Naive thymus-derived CD8-positive, alpha-beta T cell (primary cell): ENCODE results near the gene PPP2R2B. TPM values are rescaled to one million over a fixed set of nuclear protein-coding genes. Genes with fewer than 3 reads are reported as not detected.

ENCODE experiments used
- ATAC-seq, 2 donors: fragments of 150-1000 bp; cut with Tn5 transposase in 1 of 2; sonication (Bioruptor Pico), chemical (Tn5 transposase) in 1 of 2; 1 replicate in 1 of 2; 2 replicates in 1 of 2; pipeline ENCODE4 v1.10.0; 2021; ENCODE audit warnings: mild to moderate bottlenecking in 2 of 2, moderate library complexity in 2 of 2
- POLR2A ChIA-PET: fragments of 350-600 bp; sonication (Branson Sonifier 250); formaldehyde crosslinking; loops from one replicate; lab custom pipeline; 2021; ENCODE audit warnings: antibody characterized with exemption; lab: Charles Lee
- DNase-seq, 10 donors: peaks; one replicate each; pipeline versions ENCODE4 v3.0.0 to v3.0.0-alpha.2; 2020 to 2022
- H3K27ac Mint-ChIP-seq, 10 donors: one replicate each; pipeline ENCODE4 v1.8.0; 2020 to 2022; ENCODE audit warnings: mild to moderate bottlenecking in 10 of 10, mixed read lengths in 10 of 10, moderate library complexity in 4 of 10, inconsistent platforms in 1 of 10
- H3K27me3 Mint-ChIP-seq, 5 donors: one replicate each; pipeline ENCODE4 v1.8.0; 2021 to 2022; ENCODE audit warnings: mixed read lengths in 5 of 5
- H3K36me3 Mint-ChIP-seq, 3 donors: one replicate each; pipeline ENCODE4 v1.8.0; 2020 to 2022; ENCODE audit warnings: mixed read lengths in 3 of 3, mild to moderate bottlenecking in 2 of 3, inconsistent platforms in 1 of 3
- H3K4me1 Mint-ChIP-seq, 4 donors: one replicate each; pipeline ENCODE4 v1.8.0; 2021 to 2022; ENCODE audit warnings: mixed read lengths in 4 of 4
- H3K4me3 Mint-ChIP-seq, 10 donors: one replicate each; pipeline ENCODE4 v1.8.0; 2020 to 2022; ENCODE audit warnings: mild to moderate bottlenecking in 10 of 10, mixed read lengths in 10 of 10, moderate library complexity in 6 of 10, inconsistent platforms in 1 of 10
- H3K9me3 Mint-ChIP-seq, 9 donors: one replicate each; pipeline ENCODE4 v1.8.0; 2020 to 2022; ENCODE audit warnings: mixed read lengths in 9 of 9, mild to moderate bottlenecking in 3 of 9, inconsistent platforms in 1 of 9, moderate library complexity in 1 of 9
- polyA plus RNA-seq, 3 donors: library from polyadenylated mRNA; unstranded; fragments of 300-500 nt; fragmentation: Illumina TruSeq; gene quantifications; one replicate each; pipeline ENCODE4 v1.2.3, GENCODE V29; 2021
- total RNA-seq, 8 experiments: library from RNA in 2 of 8; stranded (reverse) in 2 of 8; gene quantifications; one replicate each; pipeline ENCODE4 v1.2.3 and lab custom pipeline; 2021 to 2026

PPP2R2B gene
- total and polyA plus RNA-seq, 5 experiments from 2014 or later = 0.57 to 17.9 (median 0.77) TPM

DNA sequence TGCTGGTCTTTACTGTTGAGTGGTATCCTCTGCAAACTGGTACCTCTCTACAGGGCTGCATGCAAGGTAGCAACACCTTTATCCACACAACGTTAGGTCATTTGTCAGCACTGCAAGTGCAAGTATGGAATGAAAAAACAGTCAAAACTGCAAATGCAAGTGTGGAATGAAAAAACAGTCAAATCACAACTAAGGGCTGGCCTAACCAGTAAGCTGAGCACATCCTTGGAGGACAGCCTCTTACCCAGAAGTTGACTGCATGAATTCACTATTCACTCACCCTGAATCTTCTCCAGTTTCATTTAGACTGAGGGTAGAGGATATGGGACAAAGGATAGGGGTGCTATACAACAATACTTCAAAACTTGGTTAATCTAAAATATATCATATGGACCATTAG is 158.4 kb downstream of the PPP2R2B start:
- no peak for ATAC-seq
- no peak for DNase-seq
- Mint-ChIP-seq H3K4me3 (no peak overlapping the region), H3K4me1 (peaks cover 0 to 2% (median 0%) of the 10 kb centered on the region in 4 donors), H3K9me3 (peaks cover 0 to 9% (median 0%) of the 10 kb centered on the region in 9 donors), H3K27me3 (no peaks in the 10 kb centered on the region), H3K36me3 (no peaks in the 10 kb centered on the region), H3K27ac (no peak overlapping the region)
- POLR2A ChIA-PET = no interaction called here

DNA sequence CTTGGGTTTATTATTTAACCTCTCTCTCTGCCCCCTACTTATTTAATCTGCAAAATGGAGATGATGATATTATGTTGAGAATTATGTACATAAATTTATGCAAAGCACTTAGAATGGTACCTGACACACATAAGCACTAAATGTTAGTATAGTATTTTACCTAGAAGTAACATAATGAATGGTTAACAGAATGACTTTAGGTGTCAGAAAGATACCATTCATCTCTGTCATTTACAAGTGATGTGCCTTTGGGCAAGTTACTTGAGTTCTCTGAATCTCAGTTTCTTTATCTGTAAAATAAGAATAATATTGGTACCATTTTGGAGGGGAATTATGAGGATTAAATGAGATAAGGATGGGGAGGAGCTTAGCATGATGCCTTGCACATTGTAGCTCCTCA is 159.4 kb downstream of the PPP2R2B start:
- H3K4me1 Mint-ChIP-seq = peaks cover 0 to 2% (median 0%) of the 10 kb centered on the region in 4 donors
- H3K9me3 Mint-ChIP-seq = peaks cover 0 to 9% (median 0%) of the 10 kb centered on the region in 9 donors
- H3K36me3 Mint-ChIP-seq = no peaks in the 10 kb centered on the region
- no peaks in the 10 kb centered on the region for H3K27me3 Mint-ChIP-seq
- ATAC-seq (no peak), DNase-seq (no peak)
- POLR2A ChIA-PET = no interaction called here
- no peak overlapping the region for H3K4me3 Mint-ChIP-seq
- no peak overlapping the region for H3K27ac Mint-ChIP-seq

DNA sequence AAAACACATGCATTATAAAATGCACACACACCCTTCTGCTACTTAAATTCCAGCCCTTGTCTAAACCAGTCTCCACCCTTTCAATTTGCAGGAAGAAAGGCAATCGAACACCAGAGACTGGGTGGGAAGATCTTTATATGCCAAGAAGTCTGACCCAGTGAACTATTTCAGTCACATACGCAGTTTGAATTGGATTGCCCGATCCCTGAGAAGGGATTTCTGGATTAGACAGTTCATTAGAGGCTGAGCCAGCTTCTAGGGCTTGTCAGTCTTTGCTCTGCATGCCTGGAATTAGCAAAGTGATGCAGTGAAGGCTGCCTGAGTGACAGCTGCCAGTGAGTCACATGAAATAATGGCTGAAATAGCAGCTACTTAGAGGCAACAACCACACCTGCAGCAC is 159.9 kb downstream of the PPP2R2B start:
- ATAC-seq (no peak), DNase-seq (no peak)
- Mint-ChIP-seq H3K4me1 (peaks cover 0 to 2% (median 0%) of the 10 kb centered on the region in 4 donors), H3K27ac (no peak overlapping the region), H3K27me3 (no peaks in the 10 kb centered on the region), H3K4me3 (no peak overlapping the region), H3K9me3 (peaks cover 0 to 4% (median 0%) of the 10 kb centered on the region in 9 donors), H3K36me3 (no peaks in the 10 kb centered on the region)
- POLR2A ChIA-PET = no interaction called here

DNA sequence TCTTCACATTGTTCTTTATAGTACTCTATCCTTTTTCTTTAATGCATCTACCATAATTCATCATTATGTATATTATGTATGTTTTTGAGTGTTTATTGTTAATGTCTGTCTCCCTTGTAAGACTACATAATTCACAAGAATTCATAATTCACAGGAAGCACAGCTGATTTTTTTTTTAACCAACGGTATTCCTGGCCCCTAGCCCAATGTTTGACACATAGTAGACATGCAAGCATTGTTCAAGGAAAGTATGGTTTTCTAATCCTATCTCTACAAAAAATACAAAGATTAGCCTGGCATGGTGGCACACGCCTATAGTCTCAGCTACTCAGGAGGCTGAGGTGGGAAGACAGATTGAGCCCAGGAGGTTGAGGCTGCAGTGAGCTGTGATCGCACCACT is 160.6 kb downstream of the PPP2R2B start:
- Mint-ChIP-seq H3K9me3 (no peaks in the 10 kb centered on the region), H3K4me1 (peaks cover 0 to 2% (median 0%) of the 10 kb centered on the region in 4 donors), H3K36me3 (no peaks in the 10 kb centered on the region), H3K4me3 (no peak overlapping the region), H3K27ac (no peak overlapping the region), H3K27me3 (no peaks in the 10 kb centered on the region)
- no peak for DNase-seq
- POLR2A ChIA-PET = no interaction called here
- no peak for ATAC-seq

DNA sequence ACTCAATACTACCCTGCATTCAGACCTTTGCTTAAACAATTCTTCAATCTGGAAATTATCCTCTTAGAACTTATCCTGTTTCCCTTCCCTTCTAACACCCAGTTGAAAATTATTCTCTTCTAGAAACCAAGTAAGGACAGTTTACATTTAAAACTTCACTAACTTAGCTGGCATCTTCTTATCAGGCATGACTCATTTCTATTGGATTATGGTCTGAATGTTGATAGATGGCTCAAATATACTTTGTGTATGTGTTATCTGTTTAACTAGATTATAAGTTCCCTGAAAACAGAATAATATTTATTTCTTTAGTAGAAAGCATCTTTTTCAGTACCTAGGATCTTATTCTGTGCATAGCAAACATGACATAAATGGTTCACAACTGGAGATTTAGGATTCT is 161.9 kb downstream of the PPP2R2B start:
- Mint-ChIP-seq H3K4me1 (peaks cover 0 to 2% (median 0%) of the 10 kb centered on the region in 4 donors), H3K36me3 (no peaks in the 10 kb centered on the region), H3K27me3 (no peaks in the 10 kb centered on the region), H3K4me3 (no peak overlapping the region), H3K9me3 (no peaks in the 10 kb centered on the region), H3K27ac (no peak overlapping the region)
- POLR2A ChIA-PET = no interaction called here
- DNase-seq = no peak
- ATAC-seq = no peak

DNA sequence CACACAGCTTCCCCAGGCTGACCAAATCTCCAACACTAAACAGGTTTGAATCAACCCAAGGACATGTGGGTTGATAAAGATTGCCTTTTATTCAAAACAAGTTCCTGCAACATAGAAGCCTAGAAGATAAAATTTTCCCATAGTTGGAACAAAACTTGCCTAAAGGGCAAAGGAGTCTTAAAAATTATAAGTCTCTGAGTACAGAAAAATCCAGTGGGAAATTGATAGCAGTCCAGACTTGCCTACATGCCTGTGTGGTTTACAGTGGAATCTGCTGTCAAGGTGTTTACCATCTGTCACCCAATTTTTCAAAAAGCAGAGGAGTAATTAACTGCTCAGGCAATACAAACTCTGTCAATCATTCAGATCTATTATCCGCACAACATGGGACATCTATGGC is 168.2 kb downstream of the PPP2R2B start:
- Mint-ChIP-seq H3K9me3 (no peaks in the 10 kb centered on the region), H3K4me1 (no peaks in the 10 kb centered on the region), H3K4me3 (no peak overlapping the region), H3K36me3 (no peaks in the 10 kb centered on the region), H3K27ac (no peak overlapping the region), H3K27me3 (no peaks in the 10 kb centered on the region)
- ATAC-seq (no peak), DNase-seq (no peak)
- POLR2A ChIA-PET = no interaction called here

DNA sequence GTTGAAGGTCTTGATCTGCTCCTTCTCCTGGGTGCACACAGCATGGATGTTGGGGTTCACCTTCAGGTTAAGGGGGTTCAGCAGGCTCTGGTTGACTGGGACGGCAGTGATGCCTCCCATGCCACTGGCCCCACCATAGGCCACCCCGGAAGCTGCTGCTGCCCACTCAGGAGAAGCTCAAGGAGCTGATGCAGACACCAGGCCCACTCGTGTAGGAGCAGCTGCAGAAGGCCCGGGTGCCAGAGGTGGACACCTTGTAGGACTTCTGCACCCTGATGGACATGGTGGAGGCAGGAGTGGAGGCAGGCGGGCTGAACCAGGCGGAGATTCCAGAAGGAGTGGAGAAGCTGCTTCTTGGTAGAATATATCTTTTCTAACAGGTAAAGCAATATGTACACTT is 171.2 kb downstream of the PPP2R2B start:
- no peak for DNase-seq
- H3K27ac Mint-ChIP-seq = no peak overlapping the region

DNA sequence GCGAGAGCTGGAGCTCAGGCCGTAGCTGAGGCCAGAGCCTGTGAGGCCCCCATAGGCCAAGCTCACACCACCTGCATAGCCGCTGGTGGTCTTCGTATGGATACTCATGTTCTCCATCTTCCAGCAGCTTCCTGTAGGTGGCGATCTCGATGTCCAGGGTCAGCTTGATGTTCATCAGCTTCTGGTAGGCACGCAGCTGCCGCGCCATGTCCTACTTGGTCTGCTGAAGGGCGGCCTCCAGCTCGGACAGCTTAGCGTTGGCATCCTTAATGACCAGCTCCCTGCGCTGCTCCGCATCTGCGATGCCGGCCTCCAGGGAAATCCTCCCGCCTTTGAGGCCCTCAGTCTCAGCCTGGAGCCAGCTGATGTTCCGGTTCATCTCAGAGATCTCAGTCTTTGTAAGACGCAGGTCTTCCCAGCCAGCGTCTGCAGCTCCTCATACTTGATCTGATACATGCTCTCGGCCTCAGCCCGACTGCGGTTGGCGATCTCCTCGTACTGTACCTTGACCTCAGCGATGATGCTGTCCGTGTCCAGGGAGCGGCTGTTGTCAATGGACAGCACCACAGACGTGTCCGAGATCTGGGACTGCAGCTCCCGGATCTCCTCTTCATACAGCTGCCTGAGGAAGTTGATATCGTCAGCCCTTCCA is 172.1 kb downstream of the PPP2R2B start:
- Mint-ChIP-seq H3K27ac (no peak overlapping the region), H3K27me3 (no peaks in the 10 kb centered on the region), H3K9me3 (no peaks in the 10 kb centered on the region), H3K4me3 (no peak overlapping the region), H3K36me3 (no peaks in the 10 kb centered on the region), H3K4me1 (peaks cover 1 to 5% (median 3%) of the 10 kb centered on the region in 4 donors)
- POLR2A ChIA-PET = no interaction called here
- DNase-seq (no peak), ATAC-seq (no peak)

More for the DNA sequence above, 171.2 kb downstream of the PPP2R2B start:
- ATAC-seq = no peak
- Mint-ChIP-seq H3K4me3 (no peak overlapping the region), H3K36me3 (no peaks in the 10 kb centered on the region), H3K4me1 (peaks cover 1 to 5% (median 3%) of the 10 kb centered on the region in 4 donors), H3K9me3 (no peaks in the 10 kb centered on the region), H3K27me3 (no peaks in the 10 kb centered on the region)
- POLR2A ChIA-PET = no interaction called here

DNA sequence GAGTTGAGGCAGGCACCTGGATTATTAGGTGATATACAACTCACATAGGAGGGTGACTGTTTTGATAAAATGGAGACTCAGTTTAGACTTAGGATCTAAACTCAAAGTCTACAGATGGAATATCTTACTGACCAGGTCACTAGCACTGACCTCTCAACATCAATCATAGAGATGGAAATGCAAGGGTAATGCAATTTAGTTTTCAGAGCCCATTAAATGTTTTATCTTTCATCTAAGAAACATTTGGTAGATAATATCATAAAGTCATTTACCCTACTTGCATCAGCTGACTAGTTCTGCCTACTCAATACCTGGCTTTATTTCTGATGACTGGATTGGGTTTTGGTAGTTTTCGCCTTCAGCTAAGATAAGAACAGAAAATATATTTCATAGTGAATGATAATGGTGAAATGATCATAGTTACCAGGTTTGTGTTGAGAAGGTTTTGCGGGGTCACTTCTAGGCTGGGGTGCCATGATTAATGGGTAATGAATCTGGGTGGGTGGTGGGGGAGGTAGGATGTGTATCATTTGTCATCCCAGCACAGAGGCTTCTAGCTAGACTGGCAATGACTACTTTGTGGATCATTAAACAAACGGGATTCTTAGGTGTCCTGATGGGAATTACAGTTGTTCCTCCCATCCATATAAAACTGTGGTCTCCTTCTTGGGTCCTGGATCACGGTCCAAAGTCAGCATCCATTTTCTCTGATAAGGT is 173.4 kb downstream of the PPP2R2B start:
- H3K27ac Mint-ChIP-seq = no peak overlapping the region
- no peak overlapping the region for H3K4me3 Mint-ChIP-seq
- DNase-seq (no peak), ATAC-seq (no peak)
- H3K9me3 Mint-ChIP-seq = no peaks in the 10 kb centered on the region
- peaks cover 1 to 5% (median 3%) of the 10 kb centered on the region in 4 donors for H3K4me1 Mint-ChIP-seq
- H3K36me3 Mint-ChIP-seq = no peaks in the 10 kb centered on the region
- no peaks in the 10 kb centered on the region for H3K27me3 Mint-ChIP-seq
- POLR2A ChIA-PET = no interaction called here

DNA sequence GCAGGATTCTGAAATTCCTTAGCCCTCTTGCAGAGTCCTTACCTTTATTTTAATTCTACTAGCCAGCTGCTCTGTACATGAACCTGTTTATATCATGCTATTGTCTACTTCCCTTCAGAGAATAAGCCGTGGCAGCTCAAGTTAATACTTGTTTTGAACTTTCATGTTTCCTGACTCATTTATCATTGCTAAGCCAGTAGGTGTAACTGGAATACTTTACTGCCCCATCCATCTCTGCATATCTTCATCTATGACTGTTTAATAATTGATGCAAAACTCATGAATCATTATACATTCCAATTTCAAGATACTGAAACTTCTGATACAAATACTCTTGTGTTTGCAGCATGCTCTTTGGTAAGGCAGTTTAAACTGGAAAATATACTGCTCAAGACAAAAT is 174.7 kb downstream of the PPP2R2B start:
- ATAC-seq (no peak), DNase-seq (no peak)
- no peaks in the 10 kb centered on the region for H3K36me3 Mint-ChIP-seq
- H3K27me3 Mint-ChIP-seq = no peaks in the 10 kb centered on the region
- POLR2A ChIA-PET = no interaction called here
- H3K4me3 Mint-ChIP-seq = no peak overlapping the region
- no peaks in the 10 kb centered on the region for H3K9me3 Mint-ChIP-seq
- H3K4me1 Mint-ChIP-seq = peaks cover 1 to 5% (median 3%) of the 10 kb centered on the region in 4 donors
- no peak overlapping the region for H3K27ac Mint-ChIP-seq

DNA sequence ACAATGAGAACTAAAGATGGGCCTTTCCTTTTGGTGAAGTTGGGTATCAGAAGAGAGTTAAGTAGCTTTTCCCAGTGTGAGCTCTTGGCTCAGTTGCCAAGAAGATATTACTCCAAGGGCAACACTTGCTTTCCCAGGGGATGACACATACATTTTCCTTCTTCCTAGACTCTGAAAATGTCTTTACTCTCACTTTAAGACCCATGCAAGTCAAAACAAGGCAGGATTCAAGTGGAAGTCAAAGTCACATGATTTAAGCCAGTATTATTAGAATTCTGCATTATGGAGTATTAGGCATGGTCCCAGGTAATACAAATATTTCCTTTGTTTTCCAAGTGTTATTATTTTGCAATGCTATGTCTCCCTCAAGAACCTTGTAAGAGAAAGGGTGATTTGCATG is 175.1 kb downstream of the PPP2R2B start:
- ATAC-seq (no peak), DNase-seq (no peak)
- POLR2A ChIA-PET = no interaction called here
- Mint-ChIP-seq H3K36me3 (no peaks in the 10 kb centered on the region), H3K27me3 (no peaks in the 10 kb centered on the region), H3K27ac (no peak overlapping the region), H3K9me3 (no peaks in the 10 kb centered on the region), H3K4me1 (peaks cover 1 to 7% (median 5%) of the 10 kb centered on the region in 4 donors), H3K4me3 (no peak overlapping the region)

DNA sequence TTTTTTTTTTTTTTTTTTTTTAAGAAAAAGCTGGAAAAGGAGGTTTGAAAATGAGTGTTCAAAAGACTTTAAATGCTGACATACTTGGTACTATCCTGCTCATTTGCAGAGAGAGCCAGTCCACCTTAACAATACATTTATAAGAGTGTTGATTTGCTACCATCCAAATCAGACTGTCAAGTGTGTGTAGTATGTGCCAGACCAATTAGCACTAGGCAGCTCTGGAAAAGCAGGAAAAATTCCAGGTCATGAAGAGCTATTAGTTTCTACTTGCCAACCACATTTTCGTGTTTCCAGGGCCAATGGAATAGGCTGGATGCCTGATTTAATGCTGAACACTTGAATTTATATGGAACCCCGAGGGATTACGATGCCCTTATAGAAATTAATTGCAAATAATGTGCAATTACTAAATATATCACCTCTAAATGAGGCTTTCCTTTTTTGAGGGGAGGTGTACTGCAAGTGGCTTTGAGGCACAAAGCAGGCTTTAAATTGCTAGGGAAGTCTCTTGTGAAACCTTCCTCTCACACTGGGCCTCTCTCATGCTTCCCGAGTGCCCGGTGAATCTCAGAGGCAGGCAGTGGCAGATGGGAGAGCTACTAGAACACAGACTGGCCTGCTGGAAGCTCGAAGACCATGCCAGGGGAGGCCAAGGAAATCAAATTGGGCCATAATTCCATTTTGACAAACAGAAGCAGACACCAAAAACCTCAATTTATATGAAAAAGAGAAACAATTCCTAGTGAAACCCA is 178.7 kb downstream of the PPP2R2B start:
- H3K9me3 Mint-ChIP-seq = no peaks in the 10 kb centered on the region
- H3K36me3 Mint-ChIP-seq = no peaks in the 10 kb centered on the region
- ATAC-seq (no peak), DNase-seq (no peak)
- peaks cover 0 to 1% (median 0%) of the 10 kb centered on the region in 5 donors for H3K27me3 Mint-ChIP-seq
- no peak overlapping the region for H3K4me3 Mint-ChIP-seq
- no peak overlapping the region for H3K27ac Mint-ChIP-seq
- POLR2A ChIA-PET = interaction anchor here (0.7 kb wide), 1 partner anchor 155 kb away, joined by 5 read pairs; no protein-coding TSS in a partner anchor
- H3K4me1 Mint-ChIP-seq = peaks cover 4 to 15% (median 8%) of the 10 kb centered on the region in 4 donors

DNA sequence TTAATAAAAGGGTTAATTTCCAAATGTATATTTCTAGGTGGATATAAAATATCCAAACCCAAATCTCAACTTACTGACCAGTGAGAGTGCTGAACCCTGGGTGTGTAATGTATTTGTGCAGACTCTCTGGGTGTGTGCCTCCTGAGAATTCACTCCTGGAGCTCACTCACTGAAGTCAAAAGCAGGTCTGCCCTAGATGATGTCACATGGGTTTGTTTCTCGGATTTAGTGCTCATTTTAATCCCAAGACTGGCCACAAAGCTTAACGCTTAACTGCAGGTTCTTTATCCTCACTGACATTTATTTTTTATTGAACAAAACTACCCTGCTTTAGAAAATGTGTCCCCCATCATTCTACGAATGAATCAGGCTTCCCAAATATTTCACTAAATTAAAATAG is 179.4 kb downstream of the PPP2R2B start:
- H3K27ac Mint-ChIP-seq = no peak overlapping the region
- POLR2A ChIA-PET = interaction anchor here (0.7 kb wide), 1 partner anchor 154 kb away, joined by 5 read pairs; no protein-coding TSS in a partner anchor
- H3K4me3 Mint-ChIP-seq = no peak overlapping the region
- ATAC-seq (no peak), DNase-seq (no peak)
- H3K9me3 Mint-ChIP-seq = no peaks in the 10 kb centered on the region
- H3K36me3 Mint-ChIP-seq = no peaks in the 10 kb centered on the region
- peaks cover 0 to 1% (median 0%) of the 10 kb centered on the region in 5 donors for H3K27me3 Mint-ChIP-seq
- peaks cover 4 to 15% (median 8%) of the 10 kb centered on the region in 4 donors for H3K4me1 Mint-ChIP-seq
